Trophoblast cell (in vitro differentiated cells and primary cell): ENCODE measurements around the gene GRIK4.

ENCODE experiments used
- DNase-seq, 2 donors: peaks; one replicate each; pipeline ENCODE4 v3.0.0-alpha.2; 2016
- H2AFZ ChIP-seq: 2 replicates; pipeline ENCODE4 v1.6.1; 2013; ENCODE audit warnings: low read length, moderate library complexity, mild to moderate bottlenecking; ENCODE audit not compliant: insufficient read depth, poor library complexity
- H2AK5ac ChIP-seq: 2 replicates; pipeline ENCODE4 v1.6.1; 2013; ENCODE audit warnings: mild to moderate bottlenecking, low read length
- H2BK120ac ChIP-seq: 2 replicates; pipeline ENCODE4 v1.6.1; 2013; ENCODE audit warnings: low read length, mild to moderate bottlenecking, moderate library complexity; ENCODE audit not compliant: insufficient read depth, poor library complexity
- H2BK12ac ChIP-seq: 2 replicates; pipeline ENCODE4 v1.6.1; 2013; ENCODE audit warnings: mild to moderate bottlenecking, low read length, moderate library complexity
- H2BK5ac ChIP-seq: 2 replicates; pipeline ENCODE4 v1.6.1; 2013; ENCODE audit warnings: low read length, low read depth, moderate library complexity, mild to moderate bottlenecking; ENCODE audit not compliant: poor library complexity
- H3K14ac ChIP-seq: 2 replicates; pipeline ENCODE4 v1.6.1; 2013; ENCODE audit warnings: mild to moderate bottlenecking, low read length
- H3K18ac ChIP-seq: 2 replicates; pipeline ENCODE4 v1.6.1; 2013; ENCODE audit warnings: mild to moderate bottlenecking, low read length
- H3K23ac ChIP-seq: 2 replicates; pipeline ENCODE4 v1.6.1; 2013; ENCODE audit warnings: low read length
- H3K27ac ChIP-seq: 2 replicates; pipeline ENCODE4 v1.5.1; 2013; ENCODE audit warnings: low read depth, mild to moderate bottlenecking, inconsistent platforms, low read length, moderate library complexity
- H3K27me3 ChIP-seq: 2 replicates; pipeline ENCODE4 v1.6.1; 2013; ENCODE audit warnings: inconsistent platforms, mild to moderate bottlenecking, low read length, moderate library complexity; ENCODE audit not compliant: insufficient read depth
- H3K36me3 ChIP-seq, 2 experiments: 1 replicate in 1 of 2; 2 replicates in 1 of 2; pipeline ENCODE4 v1.6.1; 2013; ENCODE audit warnings: low read length in 2 of 2, mild to moderate bottlenecking in 2 of 2, moderate library complexity in 1 of 2; ENCODE audit not compliant: insufficient read depth in 2 of 2, control insufficient read depth in 1 of 2
- H3K4ac ChIP-seq: 2 replicates; pipeline ENCODE4 v1.6.1; 2013; ENCODE audit warnings: low read depth, mild to moderate bottlenecking, low read length, moderate library complexity
- H3K4me1 ChIP-seq, 2 experiments: 1 replicate in 1 of 2; 2 replicates in 1 of 2; pipeline ENCODE4 v1.6.1; 2013; ENCODE audit warnings: low read length in 2 of 2, mild to moderate bottlenecking in 2 of 2, moderate library complexity in 1 of 2; ENCODE audit not compliant: insufficient read depth in 2 of 2, control insufficient read depth in 1 of 2
- H3K4me2 ChIP-seq: 2 replicates; pipeline ENCODE4 v1.6.1; 2013; ENCODE audit warnings: inconsistent platforms, mild to moderate bottlenecking, low read length, moderate library complexity
- H3K4me3 ChIP-seq: 2 replicates; pipeline ENCODE4 v1.5.1; 2013; ENCODE audit warnings: mild to moderate bottlenecking, low read depth, low read length, inconsistent platforms
- H3K79me1 ChIP-seq: one replicate; pipeline ENCODE4 v1.6.1; 2013; ENCODE audit warnings: low read length
- H3K79me2 ChIP-seq: 2 replicates; pipeline ENCODE4 v1.6.1; 2013; ENCODE audit warnings: low read length, mild to moderate bottlenecking; ENCODE audit not compliant: control insufficient read depth, insufficient read depth, poor library complexity
- H3K9ac ChIP-seq: 2 replicates; pipeline ENCODE4 v1.6.1; 2013; ENCODE audit warnings: mild to moderate bottlenecking, low read length
- H3K9me3 ChIP-seq: 2 replicates; pipeline ENCODE4 v1.6.1; 2013; ENCODE audit warnings: low read depth, mild to moderate bottlenecking, control low read depth, inconsistent platforms, low read length; ENCODE audit not compliant: insufficient read depth
- H4K12ac ChIP-seq: 2 replicates; pipeline ENCODE4 v1.6.1; 2013; ENCODE audit warnings: low read depth, mild to moderate bottlenecking, low read length, moderate library complexity
- H4K8ac ChIP-seq: 2 replicates; pipeline ENCODE4 v1.6.1; 2013; ENCODE audit warnings: low read depth, mild to moderate bottlenecking, low read length, moderate library complexity
- H4K91ac ChIP-seq: one replicate; pipeline ENCODE4 v1.6.1; 2013; ENCODE audit warnings: low read depth, mild to moderate bottlenecking, low read length, moderate library complexity
- WGBS: extraction: QIAGEN DNeasy Blood & Tissue Kit; methylation state at CpG from one replicate; pipeline ENCODE4 v1.1.7; 2013; ENCODE audit warnings: missing lambda C conversion rate; ENCODE audit not compliant: insufficient read length, insufficient coverage; ENCODE audit errors: extremely low coverage; 5-methylcytosine and 5-hydroxymethylcytosine counted together

GRIK4 gene

GRCh38 chr11:120494595-120494994 is 17.0 kb upstream of the GRIK4 start:
- Histone ChIP-seq H3K79me1 (no peaks in the 10 kb centered on the region), H2AK5ac (no peak overlapping the region), H4K12ac (no peak overlapping the region), H4K8ac (no peak overlapping the region), H2BK120ac (no peak overlapping the region), H3K9ac (no peak overlapping the region), H2AFZ (no peak overlapping the region), H3K18ac (no peak overlapping the region), H3K9me3 (no peaks in the 10 kb centered on the region), H3K4me2 (no peak overlapping the region), H3K27me3 (no peaks in the 10 kb centered on the region), H3K79me2 (no peaks in the 10 kb centered on the region), H3K4me1 (no peaks in the 10 kb centered on the region), H3K23ac (no peak overlapping the region), H2BK12ac (no peak overlapping the region), H3K36me3 (peaks cover 1 to 3% of the 10 kb centered on the region in 2 experiments), H3K4me3 (no peak overlapping the region), H3K4ac (no peak overlapping the region), H4K91ac (no peak overlapping the region), H2BK5ac (no peak overlapping the region), H3K14ac (no peak overlapping the region), H3K27ac (no peak overlapping the region)
- peak in 1 of 2 donors; percentile 13 for DNase-seq
- no CpG with 5 or more reads among the region's 2 CpGs for WGBS

GRCh38 chr11:120499088-120499487 is 12.5 kb upstream of the GRIK4 start:
- no peak overlapping the region for H3K27ac ChIP-seq
- H2BK12ac ChIP-seq = no peak overlapping the region
- no peak for DNase-seq
- no peak overlapping the region for H3K14ac ChIP-seq
- H3K4ac ChIP-seq = no peak overlapping the region
- H3K4me3 ChIP-seq = no peak overlapping the region
- H3K79me1 ChIP-seq = no peaks in the 10 kb centered on the region
- H3K4me2 ChIP-seq = no peak overlapping the region
- WGBS = no CpG with 5 or more reads among the region's 8 CpGs
- H3K18ac ChIP-seq = no peak overlapping the region
- H4K91ac ChIP-seq = no peak overlapping the region
- H3K27me3 ChIP-seq = no peaks in the 10 kb centered on the region
- no peaks in the 10 kb centered on the region for H3K36me3 ChIP-seq
- no peak overlapping the region for H2BK5ac ChIP-seq
- no peak overlapping the region for H4K8ac ChIP-seq
- no peak overlapping the region for H2BK120ac ChIP-seq
- H4K12ac ChIP-seq = no peak overlapping the region
- H3K23ac ChIP-seq = no peak overlapping the region
- no peaks in the 10 kb centered on the region for H3K9me3 ChIP-seq
- no peak overlapping the region for H3K9ac ChIP-seq
- H3K4me1 ChIP-seq = no peaks in the 10 kb centered on the region
- no peaks in the 10 kb centered on the region for H3K79me2 ChIP-seq
- no peak overlapping the region for H2AFZ ChIP-seq
- H2AK5ac ChIP-seq = no peak overlapping the region

DNA sequence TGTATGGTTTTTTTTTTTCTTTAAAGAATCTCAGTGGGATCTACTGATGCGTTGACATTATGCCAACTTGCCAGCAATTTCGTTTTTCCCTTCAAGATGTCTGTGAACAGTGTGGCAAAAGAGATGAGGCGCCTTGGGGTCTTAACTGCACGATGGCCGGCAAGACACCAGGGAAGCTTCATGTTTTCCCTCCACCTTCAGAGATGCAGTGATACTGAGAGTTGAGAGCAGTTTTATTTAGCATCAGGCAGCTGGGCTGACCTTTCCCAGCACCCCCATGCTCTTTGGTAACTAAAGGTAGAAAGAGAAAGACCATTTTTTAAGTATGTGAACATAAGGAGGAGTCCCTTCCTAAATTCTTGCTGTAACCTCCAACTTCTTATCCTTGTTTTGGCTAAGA is 11.7 kb upstream of the GRIK4 start:
- no peak for DNase-seq
- no peak overlapping the region for H2BK5ac ChIP-seq
- no peak overlapping the region for H2AK5ac ChIP-seq
- H3K9ac ChIP-seq = no peak overlapping the region
- no peak overlapping the region for H3K18ac ChIP-seq
- no peak overlapping the region for H4K12ac ChIP-seq
- no peak overlapping the region for H3K4me3 ChIP-seq
- H3K79me1 ChIP-seq = no peaks in the 10 kb centered on the region
- H2AFZ ChIP-seq = no peak overlapping the region
- no peaks in the 10 kb centered on the region for H3K4me1 ChIP-seq
- no peak overlapping the region for H4K8ac ChIP-seq
- no peak overlapping the region for H3K27ac ChIP-seq
- H2BK12ac ChIP-seq = no peak overlapping the region
- H3K4ac ChIP-seq = no peak overlapping the region
- no peaks in the 10 kb centered on the region for H3K36me3 ChIP-seq
- WGBS = no CpG with 5 or more reads among the region's 5 CpGs
- H3K4me2 ChIP-seq = no peak overlapping the region
- no peak overlapping the region for H4K91ac ChIP-seq
- no peak overlapping the region for H3K23ac ChIP-seq
- H2BK120ac ChIP-seq = no peak overlapping the region
- no peaks in the 10 kb centered on the region for H3K27me3 ChIP-seq
- no peaks in the 10 kb centered on the region for H3K79me2 ChIP-seq
- no peaks in the 10 kb centered on the region for H3K9me3 ChIP-seq
- H3K14ac ChIP-seq = no peak overlapping the region

- H3K4me2 ChIP-seq = no peak overlapping the region
- H2AFZ ChIP-seq = no peak overlapping the region
- no peaks in the 10 kb centered on the region for H3K4me1 ChIP-seq
- H3K79me1 ChIP-seq = no peaks in the 10 kb centered on the region
- H3K23ac ChIP-seq = no peak overlapping the region
- no peak overlapping the region for H2AK5ac ChIP-seq
- no peak for DNase-seq
- no peak overlapping the region for H4K12ac ChIP-seq
- no CpG with 5 or more reads among the region's 14 CpGs for WGBS
- H2BK12ac ChIP-seq = no peak overlapping the region
- H3K4me3 ChIP-seq = no peak overlapping the region
- no peak overlapping the region for H2BK120ac ChIP-seq
- no peaks in the 10 kb centered on the region for H3K79me2 ChIP-seq
- H3K9me3 ChIP-seq = no peaks in the 10 kb centered on the region
- H3K4ac ChIP-seq = no peak overlapping the region
- no peak overlapping the region for H3K27ac ChIP-seq
- no peaks in the 10 kb centered on the region for H3K27me3 ChIP-seq
- H3K36me3 ChIP-seq = no peaks in the 10 kb centered on the region
- no peak overlapping the region for H3K9ac ChIP-seq
- no peak overlapping the region for H3K18ac ChIP-seq
- no peak overlapping the region for H4K8ac ChIP-seq
- H2BK5ac ChIP-seq = no peak overlapping the region
- no peak overlapping the region for H4K91ac ChIP-seq
- H3K14ac ChIP-seq = no peak overlapping the region
Observed at GRCh38 chr11:120500414-120501071, 11.0 kb upstream of the GRIK4 start.
